Astrocyte (in vitro differentiated cells and primary cell): ENCODE results near the gene EDN3.

Experiments
- CTCF ChIP-seq: IDR thresholded peaks from 2 replicates; pipeline ENCODE4 v1.5.1; 2011; ENCODE audit warnings: low read depth, mild to moderate bottlenecking, inconsistent platforms, low read length, moderate library complexity; ENCODE audit not compliant: insufficient read depth
- EZH2 ChIP-seq: IDR thresholded peaks from 2 replicates; pipeline ENCODE4 v1.6.1; 2012; ENCODE audit warnings: mild to moderate bottlenecking, low read length, inconsistent platforms; ENCODE audit not compliant: insufficient read depth

- TF ChIP-seq CTCF = no peak
- no peak for TF ChIP-seq EZH2
Observed at GRCh38 chr20:59361411-59361810, 61.0 kb downstream of the EDN3 start.
